HG02798 (cell line): ENCODE data around the gene SETD4.

Experiments used
- ATAC-seq: cut with Tn5 transposase; IDR thresholded peaks from one replicate; pipeline ENCODE4 v1.9.1; 2021; ENCODE audit warnings: mild to moderate bottlenecking; ENCODE audit not compliant: unreplicated experiment, poor library complexity

SETD4 gene

GRCh38 chr21:36052860-36053714 is 7.2 kb downstream of the SETD4 start:
- ATAC-seq: no peak

- no peak for ATAC-seq
Measured at GRCh38 chr21:36048357-36048756, 12.0 kb downstream of the SETD4 start.

- ATAC-seq: no peak
Measured at GRCh38 chr21:36047139-36047538, 13.2 kb downstream of the SETD4 start.

GRCh38 chr21:36045993-36046392 is 14.3 kb downstream of the SETD4 start:
- no peak for ATAC-seq

GRCh38 chr21:36044056-36044455 is 16.3 kb downstream of the SETD4 start:
- ATAC-seq: no peak

GRCh38 chr21:36041910-36042309 is 18.4 kb downstream of the SETD4 start:
- ATAC-seq: no peak

GRCh38 chr21:36040389-36040788 is 19.9 kb downstream of the SETD4 start:
- no peak for ATAC-seq

- no peak for ATAC-seq
Measured at GRCh38 chr21:36039861-36040260, 20.5 kb downstream of the SETD4 start.

GRCh38 chr21:36038701-36039497 is 21.4 kb downstream of the SETD4 start:
- ATAC-seq: no peak

GRCh38 chr21:36035381-36035791 is 24.9 kb downstream of the SETD4 start:
- no peak for ATAC-seq

- no peak for ATAC-seq
Measured at GRCh38 chr21:36034211-36034913, 26.0 kb downstream of the SETD4 start.

- no peak for ATAC-seq
Measured at GRCh38 chr21:36032647-36033406, 27.5 kb downstream of the SETD4 start.

- ATAC-seq: no peak
Measured at GRCh38 chr21:36030581-36031189, 29.6 kb downstream of the SETD4 start.

GRCh38 chr21:36029309-36029708 is 31.0 kb downstream of the SETD4 start:
- ATAC-seq: no peak

GRCh38 chr21:36028127-36029069 is 31.9 kb downstream of the SETD4 start:
- no peak for ATAC-seq

- ATAC-seq: no peak
Measured at GRCh38 chr21:36027347-36027746, 33.0 kb downstream of the SETD4 start.

- no peak for ATAC-seq
Measured at GRCh38 chr21:36024782-36025181, 35.5 kb downstream of the SETD4 start.

GRCh38 chr21:36023092-36023480 is 37.2 kb downstream of the SETD4 start:
- no peak for ATAC-seq
